Body of pancreas (tissue), 4 donors: ENCODE results near the gene AJUBA.

Experiments used
- POLR2A ChIP-seq, 3 donors: fragments of 450-650 bp; IDR thresholded peaks; one replicate each; pipeline ENCODE4 v1.6.1; 2016; ENCODE audit warnings: antibody characterized with exemption in 3 of 3, mild to moderate bottlenecking in 2 of 3
- TF ChIP-seq, protein P1 (sequence below), 7 experiments: fragments of 450-650 bp in 4 of 7; fragments of 200-600 bp in 3 of 7; sonication (generic) in 3 of 7; IDR thresholded peaks; one replicate each; pipeline ENCODE4 v1.5.1; 2016 to 2019; ENCODE audit warnings: antibody characterized with exemption in 7 of 7

GRCh38 chr14:22935156-22935555, 47.2 kb downstream of the AJUBA start:
- no peak for TF ChIP-seq POLR2A (IDR thresholded peaks at IDR 0.05)
- TF ChIP-seq, protein P1, sequence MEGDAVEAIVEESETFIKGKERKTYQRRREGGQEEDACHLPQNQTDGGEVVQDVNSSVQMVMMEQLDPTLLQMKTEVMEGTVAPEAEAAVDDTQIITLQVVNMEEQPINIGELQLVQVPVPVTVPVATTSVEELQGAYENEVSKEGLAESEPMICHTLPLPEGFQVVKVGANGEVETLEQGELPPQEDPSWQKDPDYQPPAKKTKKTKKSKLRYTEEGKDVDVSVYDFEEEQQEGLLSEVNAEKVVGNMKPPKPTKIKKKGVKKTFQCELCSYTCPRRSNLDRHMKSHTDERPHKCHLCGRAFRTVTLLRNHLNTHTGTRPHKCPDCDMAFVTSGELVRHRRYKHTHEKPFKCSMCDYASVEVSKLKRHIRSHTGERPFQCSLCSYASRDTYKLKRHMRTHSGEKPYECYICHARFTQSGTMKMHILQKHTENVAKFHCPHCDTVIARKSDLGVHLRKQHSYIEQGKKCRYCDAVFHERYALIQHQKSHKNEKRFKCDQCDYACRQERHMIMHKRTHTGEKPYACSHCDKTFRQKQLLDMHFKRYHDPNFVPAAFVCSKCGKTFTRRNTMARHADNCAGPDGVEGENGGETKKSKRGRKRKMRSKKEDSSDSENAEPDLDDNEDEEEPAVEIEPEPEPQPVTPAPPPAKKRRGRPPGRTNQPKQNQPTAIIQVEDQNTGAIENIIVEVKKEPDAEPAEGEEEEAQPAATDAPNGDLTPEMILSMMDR (IDR thresholded peaks at IDR 0.05) = no peak
